Right hindlimb (tissue), 1 donor: ENCODE results near the gene SPAG16.
"Not testable (repeated sequence)": the region's sequence is repeated elsewhere in the genome, so short reads cannot be mapped to it uniquely, and the experiment has no call there.

ENCODE experiments used
- DNase-seq: peaks from one replicate; pipeline ENCODE4 v3.0.0-alpha.2; 2018

Gene SPAG16

DNA sequence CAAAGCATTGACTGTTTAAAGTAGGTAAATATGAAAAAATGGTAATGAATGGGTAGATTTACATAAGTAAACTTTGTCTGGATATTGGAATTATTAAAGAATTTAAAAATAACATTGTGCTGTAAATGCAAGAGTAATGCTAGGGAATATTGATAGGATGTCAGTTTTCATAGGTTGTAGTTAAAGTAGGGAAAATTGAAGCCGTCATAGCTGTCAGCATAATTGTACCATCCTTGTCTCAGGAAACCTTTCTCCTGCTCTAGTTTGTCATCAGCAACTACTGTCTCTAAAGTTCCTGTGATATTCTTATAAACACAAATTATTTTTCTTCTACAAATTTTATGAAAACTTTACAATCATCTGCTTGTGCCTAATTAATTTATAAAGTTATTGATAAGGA lies 10.1 kb upstream of the SPAG16 start:
- no peak for DNase-seq

- DNase-seq: no peak
Measured at GRCh38 chr2:213275265-213275664, 9.0 kb upstream of the SPAG16 start.

DNA sequence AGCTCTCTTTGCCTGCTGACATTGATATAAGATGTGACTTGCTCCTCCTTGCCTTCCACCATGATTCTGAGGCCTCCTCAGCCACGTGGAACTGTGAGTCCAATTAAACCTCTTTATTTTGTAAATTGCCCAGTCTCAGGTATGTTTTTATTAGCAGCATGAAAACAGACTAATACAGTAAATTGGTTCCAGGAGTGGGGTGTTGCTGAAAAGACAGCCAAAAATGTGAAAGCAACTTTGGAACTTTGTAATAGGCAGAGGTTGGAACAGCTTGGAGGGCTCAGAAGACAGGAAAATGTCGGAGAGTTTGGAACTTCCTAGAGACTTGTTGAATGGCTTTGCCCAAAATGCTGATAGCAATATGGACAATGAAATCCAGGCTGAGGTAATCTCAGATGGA lies 7.1 kb upstream of the SPAG16 start:
- not testable (repeated sequence) for DNase-seq

GRCh38 chr2:213279116-213279620 lies 5.1 kb upstream of the SPAG16 start:
- no peak for DNase-seq

DNA sequence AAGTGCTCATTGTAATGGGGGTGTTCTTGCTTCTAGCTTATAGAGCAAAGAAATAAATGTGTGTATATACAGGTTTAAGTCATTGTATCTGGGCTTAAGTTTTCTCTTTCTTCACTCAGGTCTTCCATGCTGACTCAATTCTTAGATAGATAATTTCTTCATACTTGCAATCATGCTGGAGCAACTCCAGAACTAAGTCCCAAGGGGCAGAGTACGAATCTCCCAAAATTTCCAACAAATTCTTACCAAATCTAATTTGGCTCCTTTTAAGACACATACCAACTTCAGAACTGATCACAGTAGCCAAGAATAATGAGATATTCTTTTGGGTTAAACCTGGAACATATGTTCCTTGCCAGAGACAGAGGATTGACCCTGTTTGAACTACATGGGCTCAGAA lies 4.3 kb upstream of the SPAG16 start:
- DNase-seq: no peak

- DNase-seq: no peak
Measured at GRCh38 chr2:213281156-213281555, 3.1 kb upstream of the SPAG16 start.

GRCh38 chr2:213285404-213285803 lies 1.1 kb downstream of the SPAG16 start:
- DNase-seq: no peak

DNA sequence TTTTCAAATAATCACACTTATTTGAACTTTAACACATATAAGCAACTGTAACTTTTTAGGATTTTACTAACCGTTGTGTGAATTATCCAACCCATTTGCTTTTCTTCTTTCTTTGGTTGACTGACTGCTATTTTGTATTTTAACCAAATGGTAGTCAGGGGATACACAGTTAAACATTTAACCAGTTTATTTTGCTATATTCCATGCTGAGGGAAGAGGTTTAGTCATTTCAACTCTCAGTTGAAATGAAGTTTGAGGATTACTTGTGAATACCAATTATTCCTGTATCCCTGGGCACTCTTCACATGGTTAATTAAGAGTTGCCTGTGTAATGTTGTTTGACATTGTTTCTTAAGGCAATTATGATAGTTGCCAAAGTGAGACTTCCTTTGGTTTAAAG lies 1.9 kb downstream of the SPAG16 start:
- no peak for DNase-seq

DNA sequence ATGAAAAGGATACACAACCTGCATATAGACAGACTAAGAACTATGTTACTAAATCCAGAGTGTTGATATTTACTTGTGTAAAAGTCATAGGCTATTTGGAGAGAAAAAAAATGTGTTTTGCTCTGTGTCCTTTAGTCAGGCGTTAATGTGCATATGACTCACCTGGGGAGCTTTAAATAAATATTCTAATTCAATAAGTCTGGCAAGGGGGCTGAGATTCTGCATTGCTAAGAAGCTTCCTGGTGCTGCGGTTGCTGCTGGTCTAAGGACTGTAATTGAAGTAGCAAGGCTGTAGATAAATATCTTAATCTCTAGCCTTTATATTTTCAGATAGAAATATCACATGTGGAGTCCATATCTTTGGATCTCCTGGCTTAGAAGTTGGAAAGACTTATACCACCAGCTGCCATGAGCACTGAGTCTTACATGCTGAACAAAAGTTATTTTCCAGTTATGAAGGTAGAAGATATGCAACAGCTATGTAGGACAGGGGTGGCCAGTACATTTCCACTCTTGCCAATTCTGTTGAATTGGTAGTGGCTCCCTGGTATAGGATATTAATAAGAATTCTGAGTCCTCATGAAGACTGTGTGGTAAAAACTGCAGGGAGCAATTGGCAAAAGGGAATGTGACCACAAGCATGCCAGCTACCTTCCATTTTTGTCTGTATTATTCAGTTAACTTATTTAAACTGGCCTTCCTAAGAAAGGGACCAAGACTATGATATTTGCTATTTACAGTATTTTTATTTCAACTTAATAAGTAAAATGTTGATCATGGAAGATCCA lies 4.8 kb downstream of the SPAG16 start:
- DNase-seq: no peak

DNA sequence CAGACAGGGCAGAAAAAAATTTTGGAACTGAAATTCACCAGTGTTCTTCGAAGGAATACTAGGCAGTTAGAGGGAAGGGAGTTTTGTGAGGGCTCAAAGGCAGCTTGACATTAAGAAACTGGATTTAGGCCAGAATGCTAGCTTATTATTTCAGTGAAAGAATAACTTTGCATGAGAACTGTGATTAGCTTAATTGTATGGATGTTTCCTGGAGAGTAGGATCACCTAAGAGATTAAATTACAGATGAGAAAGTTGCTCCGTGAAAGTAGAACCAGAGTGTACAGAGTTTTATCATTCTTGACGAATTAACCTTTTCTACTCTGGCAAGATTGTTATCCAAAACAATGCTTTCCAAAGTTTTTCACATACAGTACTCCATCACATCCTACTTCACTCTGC lies 6.2 kb downstream of the SPAG16 start:
- no peak for DNase-seq

DNA sequence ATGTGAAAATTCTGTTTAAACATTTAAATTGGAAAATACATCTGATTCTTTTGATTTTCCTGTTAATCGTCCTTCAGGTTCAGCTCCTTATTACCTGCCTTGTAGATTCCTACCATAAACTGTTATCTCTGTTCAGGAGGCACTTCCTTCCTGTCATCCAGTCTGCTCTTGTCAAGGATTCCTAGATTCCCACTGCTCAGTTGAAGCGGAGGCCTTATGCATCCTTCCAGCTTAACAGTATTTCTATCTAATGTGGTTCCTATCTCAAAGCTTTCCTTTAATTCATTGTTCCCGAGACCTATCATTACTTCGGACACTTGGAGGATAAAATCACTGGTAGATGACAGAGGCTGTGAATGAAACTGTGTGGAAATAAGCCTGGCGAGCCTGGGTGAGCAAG lies 12.0 kb downstream of the SPAG16 start:
- no peak for DNase-seq

DNA sequence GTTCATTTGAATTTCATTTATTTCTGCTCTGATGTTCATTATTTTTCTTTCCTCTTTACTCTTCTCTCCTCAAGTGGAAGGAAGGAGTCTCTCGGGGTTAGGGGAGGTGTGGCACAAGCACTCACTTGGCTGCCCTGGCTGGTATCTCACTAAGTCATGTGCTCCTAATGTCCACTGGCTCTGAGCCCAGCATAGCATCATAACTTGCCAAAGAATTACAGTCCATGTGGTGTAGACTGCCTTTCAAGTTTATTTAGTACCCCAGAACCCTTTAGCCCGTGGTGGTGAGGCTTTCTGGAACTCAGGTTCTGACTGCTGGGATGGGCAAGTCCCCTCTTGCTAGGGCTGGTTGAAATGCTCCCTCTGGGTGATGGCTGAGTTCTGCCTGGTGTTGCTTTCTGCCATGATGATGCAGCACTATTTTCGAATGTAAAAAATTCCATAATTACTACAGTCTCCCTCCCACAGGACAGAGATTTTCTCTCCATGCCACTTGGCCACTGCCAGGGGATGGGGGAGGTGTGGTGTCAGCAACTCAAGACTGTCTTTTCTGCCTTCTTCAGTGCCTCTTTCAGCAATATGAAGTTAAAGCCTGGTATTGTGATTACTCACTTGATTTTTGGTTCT lies 22.2 kb downstream of the SPAG16 start:
- peak; percentile 21 for DNase-seq

DNA sequence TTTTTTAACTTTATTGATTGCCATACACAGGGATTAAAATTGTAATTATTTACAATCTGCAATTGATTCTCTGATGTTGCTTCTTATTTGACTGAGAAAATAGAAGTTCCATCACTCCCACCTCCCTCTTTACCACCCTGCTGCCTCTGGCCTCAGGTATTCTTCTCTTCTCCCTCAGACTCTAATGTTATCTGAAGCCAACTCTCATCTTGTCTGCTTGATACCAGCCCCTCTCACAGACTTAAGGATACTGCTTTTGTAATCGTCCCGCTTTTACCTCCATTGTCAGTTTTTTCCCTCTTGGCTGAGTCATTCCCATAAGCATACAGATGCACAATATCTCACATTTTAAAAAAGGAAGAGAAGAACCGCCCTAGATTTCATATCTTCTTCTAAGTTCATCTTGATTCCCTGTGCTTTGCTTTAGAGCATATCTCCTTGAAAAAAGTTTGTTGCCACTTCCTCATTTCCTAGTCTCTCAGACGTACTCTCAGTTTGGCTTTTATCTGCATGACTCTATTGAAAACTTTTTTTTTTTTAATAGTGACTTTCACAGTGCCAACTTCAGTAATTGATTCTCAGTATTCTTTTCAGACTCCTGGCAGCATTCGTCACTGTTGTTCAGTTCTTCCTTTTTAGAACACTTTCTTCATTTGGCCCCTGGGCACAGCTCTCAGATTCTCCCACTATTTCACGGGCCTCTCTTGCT lies 31.1 kb downstream of the SPAG16 start:
- DNase-seq: no peak

DNA sequence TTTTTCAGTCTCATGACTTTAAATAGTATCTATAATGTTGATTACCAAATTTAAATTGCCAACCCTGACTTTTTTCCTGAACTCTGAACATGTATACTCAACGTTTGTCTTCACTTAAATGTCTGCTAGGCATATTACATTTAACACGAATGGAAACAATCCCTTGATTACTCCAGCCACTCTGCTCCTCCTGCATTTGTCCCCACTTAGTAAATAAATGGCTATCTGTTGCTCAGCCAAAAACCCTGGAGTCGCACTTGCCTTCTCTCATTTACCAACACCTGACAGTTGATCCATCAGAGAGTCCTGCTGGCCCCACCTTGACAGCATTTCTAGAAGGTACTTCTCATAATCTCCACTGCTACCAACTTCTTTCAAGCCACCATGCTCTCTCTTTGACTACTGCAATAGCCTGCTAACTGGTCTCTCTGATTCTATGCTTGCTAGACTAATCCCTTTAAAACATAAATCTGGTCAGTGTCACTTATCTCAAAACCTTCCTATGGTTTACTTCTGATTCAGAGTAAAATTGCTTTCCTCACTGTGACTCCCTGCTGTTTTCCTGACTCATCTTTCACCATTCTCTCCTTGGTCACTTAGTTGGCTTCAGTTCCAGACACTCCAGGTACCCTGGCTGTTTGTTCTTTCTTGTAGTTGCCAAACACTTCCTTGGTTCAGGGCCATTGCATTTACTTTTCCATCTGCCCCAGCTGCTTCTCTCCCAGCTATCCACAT lies 31.9 kb downstream of the SPAG16 start:
- DNase-seq: no peak

DNA sequence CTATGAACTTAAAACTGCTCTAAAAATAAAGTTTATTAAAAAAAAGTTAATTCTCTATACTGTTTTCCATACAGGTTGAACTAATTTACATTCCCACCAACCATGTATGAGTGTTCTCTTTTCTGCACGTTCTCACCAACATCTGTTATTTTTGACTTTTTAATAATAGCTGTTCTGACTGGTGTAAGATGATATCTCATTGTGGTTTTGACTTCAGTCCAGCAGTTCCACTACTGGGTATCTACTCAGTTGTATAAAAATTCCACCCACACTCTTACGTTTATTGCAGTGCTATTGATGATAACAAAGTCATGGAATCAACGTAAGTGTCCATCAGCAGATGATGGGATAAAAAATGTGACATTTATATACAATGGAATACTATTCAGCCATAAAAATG lies 33.7 kb downstream of the SPAG16 start:
- DNase-seq: no peak

DNA sequence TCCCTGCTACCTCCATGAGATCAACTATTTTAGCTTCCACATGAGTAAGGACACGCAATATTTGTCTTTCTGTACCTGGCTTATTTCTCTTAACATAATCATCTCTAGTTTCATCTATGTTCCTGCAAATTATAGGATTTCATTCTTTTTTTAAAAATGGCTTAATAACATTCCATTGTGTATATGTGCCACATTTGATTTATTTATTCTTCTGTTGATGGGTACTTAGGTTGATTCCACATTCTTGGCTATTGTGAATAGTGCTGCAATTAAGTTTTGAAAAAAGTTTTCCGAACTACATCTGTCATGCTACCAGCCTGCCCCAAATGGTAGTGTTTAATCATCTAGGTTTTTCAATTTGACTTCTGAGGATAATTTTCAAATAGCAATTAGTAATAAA lies 36.3 kb downstream of the SPAG16 start:
- DNase-seq: no peak

DNA sequence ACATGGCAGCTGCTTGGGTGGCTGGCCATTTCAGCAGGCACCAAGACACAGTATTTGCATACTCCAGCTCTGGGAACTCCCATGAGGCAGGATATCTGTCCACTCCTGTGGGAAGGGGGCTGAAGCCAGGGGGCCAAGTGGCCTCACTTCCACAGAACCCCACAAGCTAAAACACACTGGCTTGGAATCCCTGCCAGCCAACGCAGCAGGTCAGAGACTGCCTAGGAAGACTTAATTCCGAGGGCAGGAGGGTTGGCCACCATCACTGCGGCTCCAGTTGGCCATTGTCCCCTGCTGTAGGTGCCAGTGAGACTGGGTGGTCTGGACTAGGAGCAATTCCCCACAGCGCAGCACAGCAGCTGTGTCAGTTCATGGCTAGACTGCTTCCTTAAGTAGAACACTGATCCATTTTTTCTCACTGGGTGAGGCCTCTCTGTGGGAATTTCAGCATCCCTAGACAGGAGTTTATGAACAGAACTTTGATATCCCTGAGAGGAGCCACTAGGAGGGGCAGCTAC lies 52.0 kb downstream of the SPAG16 start:
- no peak for DNase-seq

GRCh38 chr2:213353419-213353818 lies 69.2 kb downstream of the SPAG16 start:
- no peak for DNase-seq

DNA sequence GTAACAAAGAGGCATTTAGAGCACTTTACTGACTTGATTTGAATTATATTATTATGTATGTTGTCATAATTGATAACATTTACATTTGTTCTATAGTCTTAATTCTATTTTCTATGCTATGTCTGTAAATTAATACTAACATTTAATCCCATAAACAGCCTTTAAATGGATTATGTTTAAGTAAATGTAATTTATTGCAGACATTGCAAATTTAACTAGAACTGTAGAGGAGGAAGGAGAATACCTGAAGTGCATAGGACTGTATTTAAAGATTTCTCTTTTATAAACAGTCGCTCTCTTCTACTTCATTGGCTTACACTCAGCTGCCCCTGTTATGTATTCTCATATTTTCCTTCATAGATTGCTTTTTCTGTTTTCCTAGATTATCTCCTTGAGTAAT lies 92.4 kb downstream of the SPAG16 start:
- no peak for DNase-seq

DNA sequence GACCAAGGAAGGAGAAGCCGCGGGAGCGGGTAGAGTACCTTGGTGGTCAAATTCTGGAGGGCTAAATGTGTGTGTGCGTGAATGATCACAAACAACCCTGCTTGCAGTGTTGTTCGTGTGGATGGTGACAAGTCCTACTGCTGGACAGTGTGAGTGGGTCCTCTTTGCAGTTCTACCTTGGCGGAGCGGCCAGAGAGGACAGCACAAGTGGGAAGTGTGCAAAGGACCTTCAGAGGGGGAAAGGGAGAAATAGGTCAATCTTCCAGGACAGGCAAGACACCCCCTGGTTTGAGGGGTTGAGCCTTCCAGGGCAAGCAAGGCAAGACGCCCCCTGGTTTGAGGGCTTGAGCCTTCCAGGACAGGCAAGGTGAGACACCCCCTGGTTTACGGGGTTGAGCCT lies 122.8 kb downstream of the SPAG16 start:
- DNase-seq: not testable (repeated sequence)

GRCh38 chr2:213408426-213409070 lies 124.3 kb downstream of the SPAG16 start:
- not testable (repeated sequence) for DNase-seq

DNA sequence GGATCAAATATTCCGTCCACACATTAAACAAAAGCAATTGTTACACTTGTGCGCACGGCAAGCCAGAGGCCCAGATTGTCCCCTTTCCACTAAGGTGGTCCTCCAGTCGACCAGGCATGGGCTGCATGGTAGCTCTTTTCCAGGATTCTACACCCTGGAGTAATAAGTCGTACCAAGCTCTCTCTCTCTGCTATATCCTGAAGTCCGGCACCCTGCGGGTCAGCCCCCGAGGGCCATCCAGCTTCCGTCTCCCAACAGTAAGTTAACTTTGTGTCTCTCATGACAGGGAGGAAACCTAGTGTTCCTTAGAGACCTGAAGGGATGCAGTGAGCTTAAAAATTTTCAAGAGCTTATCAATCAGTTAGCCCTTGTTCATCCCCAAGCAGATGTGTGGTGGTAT lies 126.4 kb downstream of the SPAG16 start:
- DNase-seq: not testable (repeated sequence)
